Pancreas (tissue), 10 donors: ENCODE data around the gene CD40. TPM values are rescaled to one million over a fixed set of nuclear protein-coding genes. Genes with fewer than 3 reads are reported as not detected.
"Not testable (repeated sequence)": the region's sequence is repeated elsewhere in the genome, so short reads cannot be mapped to it uniquely, and the experiment has no call there.

ENCODE experiments used
- ATAC-seq, 4 donors: fragments of 200-7000 bp; cut with Tn5 transposase; one replicate each; pipeline versions ENCODE4 v1.8.0 to v1.9.1; 2020; ENCODE audit warnings: mild to moderate bottlenecking in 4 of 4, moderate library complexity in 4 of 4
- DNase-seq, 6 donors: peaks; one replicate each; pipeline ENCODE4 v3.0.0-alpha.2; 2020
- FAIRE-seq: peaks from 2 replicates; lab custom pipeline; 2012; peaks lifted over from hg19 to GRCh38; lab: Jason Lieb, UNC
- H3K27ac ChIP-seq, 4 donors: fragments of 200-600 bp; sonication (generic); 1 replicate in 3 of 4; 2 replicates in 1 of 4; pipeline versions ENCODE4 v1.5.0 to v1.8.0; 2020
- H3K27me3 ChIP-seq, 4 donors: fragments of 200-600 bp; one replicate each; pipeline ENCODE4 v1.8.0; 2021
- H3K36me3 ChIP-seq, 3 donors: fragments of 200-600 bp; sonication (generic) in 1 of 3; one replicate each; pipeline versions ENCODE4 v1.5.0 to v1.8.0; 2020 to 2021
- H3K4me1 ChIP-seq, 3 donors: fragments of 200-600 bp; one replicate each; pipeline ENCODE4 v1.8.0; 2021
- H3K4me3 ChIP-seq, 4 donors: fragments of 200-600 bp; sonication (generic) in 2 of 4; one replicate each; pipeline versions ENCODE4 v1.5.0 to v1.8.0; 2020 to 2021
- H3K9me3 ChIP-seq, 4 donors: fragments of 200-600 bp; one replicate each; pipeline ENCODE4 v1.8.0; 2021
- CTCF ChIP-seq, 4 donors: fragments of 200-600 bp; sonication (generic) in 3 of 4; IDR thresholded peaks; one replicate each; pipeline versions ENCODE4 v1.5.0 to v1.8.0; 2021; ENCODE audit warnings: antibody characterized with exemption in 4 of 4
- WGBS, 2 donors: extraction: QIAGEN DNeasy Blood & Tissue Kit; methylation state at CpG; one replicate each; pipeline ENCODE4 v1.1.7; 2013; 5-methylcytosine and 5-hydroxymethylcytosine counted together
- intact Hi-C, 3 donors: fragments of 100-400 bp; cut with DNase I; formaldehyde crosslinking; loops; one replicate each; pipeline versions ENCODE4 v1.11.1 to v1.14.2; 2022
- polyA plus RNA-seq, 2 donors: library from polyadenylated mRNA; stranded (reverse); fragments of 200-250 nt; gene quantifications; one replicate each; pipeline ENCODE4 v1.2.3, GENCODE V29; 2013
- total RNA-seq, 6 donors: library from RNA; stranded (reverse); fragmentation: NEBNext Ultra II Directional in 4 of 6; extraction: Animal tissue kit (Norgen Biotek cat#: 25700) in 4 of 6; gene quantifications; one replicate each; pipeline versions ENCODE4 v1.2.1 to v1.2.4, GENCODE V29; 2021 to 2023
- donor health status: healthy with polysubstance abuse.
- donor health status: DM: no; HTN: no; CAD: no; lungs with moderate emphysema.
- donor health status: DM: no; HTN: no; CAD: no.
- donor health status: control.
- donor health status: control.
- donor health status: Bipolar disorder and iron deficiency.
- donor health status: DM: yes; HTN: yes; CAD: no.
- donor health status: DM: no; HTN: no; CAD: no.
- donor health status: DM: no; HTN: no; CAD: no.
- donor health status: DM: yes; HTN: yes; CAD: no.

CD40 gene
- total and polyA plus RNA-seq, 8 donors, result 8.4 to 20.8 (median 9.7) TPM

GRCh38 chr20:46089417-46090388 is 28.4 kb upstream of the CD40 start, which contains the start of gene NCOA5:
Gene NCOA5, minus strand, starts transcription at chr20:46089962. Its CDS starts 10,538 bp downstream, at chr20:46079424.
- intact Hi-C loops, result loop anchor here in 1 of 3 donors (10.0 kb wide), 1 partner anchor 65 kb away; the partner anchor contains the start of gene SLC12A5
- Histone ChIP-seq H3K9me3 (no peaks in the 10 kb centered on the region), H3K27me3 (no peaks in the 10 kb centered on the region), H3K4me1 (peaks cover 20 to 41% (median 35%) of the 10 kb centered on the region in 3 donors), H3K36me3 (no peaks in the 10 kb centered on the region), H3K27ac (peak within 1 kb of the TSS; percentile 98 to 99 (median 98)), H3K4me3 (peak within 1 kb of the TSS; percentile 71 to 90 (median 84))
- DNase-seq (peak; percentile 95 to 98 (median 96)), FAIRE-seq (no peak), ATAC-seq (peak; percentile 92 to 96 (median 94))
- TF ChIP-seq CTCF (IDR thresholded peaks at IDR 0.05), result no peak
- 0% methylated on average over 77 to 100 of the region's 100 CpGs for WGBS, 2 donors

GRCh38 chr20:46091622-46092535 is 26.2 kb upstream of the CD40 start:
- H3K36me3 ChIP-seq, ATAC-seq, intact Hi-C loops, FAIRE-seq, H3K27me3 ChIP-seq, H3K27ac ChIP-seq, H3K4me3 ChIP-seq, H3K9me3 ChIP-seq: not testable (repeated sequence)
- H3K4me1 ChIP-seq, result peaks cover 0 to 24% (median 14%) of the 10 kb centered on the region in 3 donors
- WGBS, 2 donors, result 88 to 90% methylated on average over 48 to 52 of the region's 52 CpGs
- peak in 1 of 6 donors; percentile 72 for DNase-seq

GRCh38 chr20:46093531-46093930 is 24.6 kb upstream of the CD40 start:
- DNase-seq, result no peak
- Histone ChIP-seq H3K27me3 (no peaks in the 10 kb centered on the region), H3K36me3 (no peaks in the 10 kb centered on the region), H3K9me3 (no peaks in the 10 kb centered on the region), H3K4me1 (peaks cover 0 to 7% (median 0%) of the 10 kb centered on the region in 3 donors), H3K4me3 (no peak overlapping the region), H3K27ac (no peak overlapping the region)
- intact Hi-C loops, result no loop called here
- ATAC-seq, result no peak
- 55 to 66% methylated on average over 2 of the region's 2 CpGs for WGBS, 2 donors
- TF ChIP-seq CTCF (IDR thresholded peaks at IDR 0.05), result no peak
- no peak for FAIRE-seq

GRCh38 chr20:46099491-46100287 is 18.4 kb upstream of the CD40 start:
- intact Hi-C loops, result no loop called here
- no peak overlapping the region for H3K27ac ChIP-seq
- TF ChIP-seq CTCF (IDR thresholded peaks at IDR 0.05), result no peak
- no peaks in the 10 kb centered on the region for H3K36me3 ChIP-seq
- H3K4me1 ChIP-seq, result no peaks in the 10 kb centered on the region
- WGBS, 2 donors, result 28 to 32% methylated on average over 48 of the region's 48 CpGs
- ATAC-seq (peak in 3 of 4 donors; percentile 39 to 73 (median 69)), FAIRE-seq (no peak), DNase-seq (no peak)
- peaks cover 0 to 3% (median 0%) of the 10 kb centered on the region in 4 donors for H3K27me3 ChIP-seq
- H3K4me3 ChIP-seq, result no peak overlapping the region
- no peaks in the 10 kb centered on the region for H3K9me3 ChIP-seq

- H3K4me1 ChIP-seq, FAIRE-seq, H3K27me3 ChIP-seq, ATAC-seq, DNase-seq, H3K27ac ChIP-seq, intact Hi-C loops, H3K9me3 ChIP-seq, H3K4me3 ChIP-seq, H3K36me3 ChIP-seq: not testable (repeated sequence)
- WGBS, 2 donors, result 76 to 85% methylated on average over 7 of the region's 7 CpGs
These were observed 17.7 kb upstream of the CD40 start for GRCh38 chr20:46100444-46100843.
